Measurements from ENCODE around the gene MSANTD1.

- TF ChIP-seq CTCF (conservative IDR thresholded peaks at IDR 0.05) = no peak
- no peak for TF ChIP-seq ZFX (IDR thresholded peaks at IDR 0.05)
Measured at GRCh38 chr4:3266076-3266475, 17.1 kb downstream of the MSANTD1 start.

Measured in C4-2B (cell line).